ACC112 (cell line): ENCODE results near the gene ZNF511.
A peak's percentile ranks its signal among the peaks of the same experiment; 100 is the strongest.

ENCODE experiments used
- H2AFZ ChIP-seq: fragments of 200-600 bp; sonication (generic); one replicate; pipeline ENCODE4 v1.6.0; 2017; ENCODE audit warnings: antibody characterized with exemption, low read length; ENCODE audit not compliant: unreplicated experiment
- H3K27ac ChIP-seq: fragments of 200-600 bp; sonication (generic); 2 replicates; pipeline ENCODE4 v1.5.1; 2014; ENCODE audit warnings: low read depth, mild to moderate bottlenecking, antibody characterized with exemption, low read length, moderate library complexity
- H3K27me3 ChIP-seq: fragments of 200-600 bp; sonication (generic); 2 replicates; pipeline ENCODE4 v1.6.1; 2014; ENCODE audit warnings: mild to moderate bottlenecking, antibody characterized with exemption, low read length, moderate library complexity, mixed read lengths; ENCODE audit not compliant: insufficient read depth
- H3K36me3 ChIP-seq: fragments of 200-600 bp; sonication (generic); 2 replicates; pipeline ENCODE4 v1.6.1; 2016; ENCODE audit warnings: mild to moderate bottlenecking, antibody characterized with exemption, low read length, moderate library complexity, mixed read lengths; ENCODE audit not compliant: insufficient read depth
- H3K4me1 ChIP-seq: fragments of 200-600 bp; sonication (generic); one replicate; pipeline ENCODE4 v1.6.1; 2016; ENCODE audit warnings: low read length, mixed read lengths; ENCODE audit not compliant: insufficient read depth, unreplicated experiment, control insufficient read depth
- H3K4me3 ChIP-seq: fragments of 200-600 bp; sonication (generic); 2 replicates; pipeline ENCODE4 v1.5.1; 2014; ENCODE audit warnings: mild to moderate bottlenecking, low read depth, low read length
- H3K79me2 ChIP-seq: fragments of 200-600 bp; sonication (generic); one replicate; pipeline ENCODE4 v1.6.0; 2016; ENCODE audit warnings: low read length; ENCODE audit not compliant: control insufficient read depth, unreplicated experiment, insufficient read depth

ZNF511 gene

GRCh38 chr10:133309100-133309719, 496 bp downstream of the ZNF511 start:
- H3K27me3 ChIP-seq, result no peaks in the 10 kb centered on the region
- H3K27ac ChIP-seq, result peak overlapping the region; percentile 89
- H3K79me2 ChIP-seq, result peaks cover 29% of the 10 kb centered on the region
- peaks cover 3% of the 10 kb centered on the region; the same call in 1 of the 2 replicates for H3K36me3 ChIP-seq
- H2AFZ ChIP-seq, result peak overlapping the region; percentile 65
- H3K4me1 ChIP-seq, result peaks cover 6% of the 10 kb centered on the region
- peak overlapping the region; percentile 91 for H3K4me3 ChIP-seq

DNA sequence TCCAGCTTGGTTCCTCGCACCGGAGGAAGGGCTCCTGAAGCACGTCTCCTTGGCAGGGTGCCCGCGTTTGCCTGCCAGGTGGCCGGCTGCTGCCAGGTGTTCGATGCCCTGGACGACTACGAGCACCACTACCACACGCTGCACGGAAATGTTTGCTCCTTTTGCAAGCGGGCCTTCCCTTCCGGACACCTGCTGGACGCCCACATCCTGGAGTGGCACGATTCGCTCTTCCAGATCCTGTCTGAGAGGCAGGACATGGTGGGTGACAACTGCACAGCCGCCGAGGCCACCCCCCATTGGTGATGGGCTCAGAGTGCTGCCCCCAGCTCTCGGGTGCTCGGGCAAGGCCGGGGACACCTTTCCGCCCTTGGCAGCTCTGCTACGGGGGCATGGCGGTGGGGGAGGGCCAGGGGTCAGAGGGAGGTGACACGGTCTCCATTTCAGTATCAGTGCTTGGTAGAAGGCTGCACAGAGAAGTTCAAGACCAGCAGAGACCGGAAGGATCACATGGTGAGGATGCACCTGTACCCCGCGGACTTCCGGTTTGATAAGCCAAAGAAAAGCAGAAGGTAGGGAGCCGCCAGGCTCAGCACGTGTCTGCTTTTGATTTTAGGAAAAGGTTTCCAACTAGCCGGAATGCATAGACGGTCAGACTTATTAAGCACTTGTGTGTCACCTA, 1.1 kb downstream of the ZNF511 start:
- Histone ChIP-seq H3K79me2 (peaks cover 27% of the 10 kb centered on the region), H3K4me3 (no peak overlapping the region), H3K4me1 (peaks cover 6% of the 10 kb centered on the region), H3K27ac (no peak overlapping the region), H2AFZ (no peak overlapping the region), H3K36me3 (peaks cover 3% of the 10 kb centered on the region; the same call in 1 of the 2 replicates), H3K27me3 (no peaks in the 10 kb centered on the region)

GRCh38 chr10:133310399-133310755, 1.7 kb downstream of the ZNF511 start:
- Histone ChIP-seq H3K36me3 (peaks cover 3% of the 10 kb centered on the region; the same call in 1 of the 2 replicates), H3K79me2 (peaks cover 27% of the 10 kb centered on the region), H3K27me3 (no peaks in the 10 kb centered on the region), H2AFZ (no peak overlapping the region), H3K4me3 (no peak overlapping the region), H3K4me1 (peaks cover 6% of the 10 kb centered on the region), H3K27ac (no peak overlapping the region)

GRCh38 chr10:133310789-133311188, 2.1 kb downstream of the ZNF511 start:
- peaks cover 23% of the 10 kb centered on the region for H3K79me2 ChIP-seq
- no peaks in the 10 kb centered on the region for H3K27me3 ChIP-seq
- H3K27ac ChIP-seq, result no peak overlapping the region
- peaks cover 6% of the 10 kb centered on the region for H3K4me1 ChIP-seq
- H2AFZ ChIP-seq, result no peak overlapping the region
- no peak overlapping the region for H3K4me3 ChIP-seq
- H3K36me3 ChIP-seq, result peaks cover 3% of the 10 kb centered on the region; the same call in 1 of the 2 replicates

- H3K27ac ChIP-seq, result no peak overlapping the region
- peaks cover 3% of the 10 kb centered on the region; the same call in 1 of the 2 replicates for H3K36me3 ChIP-seq
- no peak overlapping the region for H3K4me3 ChIP-seq
- no peaks in the 10 kb centered on the region for H3K27me3 ChIP-seq
- no peak overlapping the region for H2AFZ ChIP-seq
- H3K79me2 ChIP-seq, result peaks cover 18% of the 10 kb centered on the region
- H3K4me1 ChIP-seq, result peaks cover 6% of the 10 kb centered on the region
Observed at GRCh38 chr10:133311570-133311969, 2.9 kb downstream of the ZNF511 start.

DNA sequence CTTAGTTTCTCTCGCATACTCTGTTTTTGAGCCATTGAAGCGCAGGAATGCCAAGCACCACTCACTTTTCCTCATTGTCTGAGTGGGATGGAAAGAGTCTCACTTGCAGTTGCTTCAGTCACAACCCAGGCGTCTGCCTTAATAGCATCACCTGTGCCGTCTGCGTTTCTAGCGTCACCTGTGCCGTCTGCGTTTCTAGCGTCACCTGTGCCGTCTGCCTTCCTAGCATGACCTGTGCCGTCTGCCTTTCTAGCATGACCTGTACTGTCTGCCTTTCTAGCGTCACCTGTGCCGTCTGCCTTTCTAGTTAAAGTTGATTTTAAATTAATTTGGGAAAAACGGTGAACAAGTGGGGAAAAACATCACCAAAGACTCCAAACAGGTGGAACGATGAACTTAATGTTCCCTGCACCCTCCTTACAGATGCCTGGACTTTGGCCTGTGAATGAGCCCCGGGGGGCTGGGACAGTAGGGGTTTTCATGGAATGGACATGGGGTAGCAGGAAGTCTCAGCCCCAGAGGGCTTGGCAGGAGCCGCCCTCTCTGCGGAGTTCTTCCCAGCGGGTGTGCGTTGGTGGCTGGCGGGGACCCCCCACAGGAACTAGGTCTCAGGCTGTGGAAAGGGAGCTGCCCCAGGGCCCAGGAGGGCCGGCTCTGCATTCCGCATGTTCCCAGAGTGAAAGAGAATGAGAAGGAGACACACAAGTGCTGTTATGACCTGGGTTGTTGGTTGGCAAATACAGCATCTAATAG, 3.5 kb downstream of the ZNF511 start:
- Histone ChIP-seq H3K4me1 (peaks cover 4% of the 10 kb centered on the region), H3K27me3 (no peaks in the 10 kb centered on the region), H2AFZ (no peak overlapping the region), H3K79me2 (peaks cover 12% of the 10 kb centered on the region), H3K4me3 (no peak overlapping the region), H3K27ac (no peak overlapping the region), H3K36me3 (peaks cover 3% of the 10 kb centered on the region; the same call in 1 of the 2 replicates)

GRCh38 chr10:133312769-133313145, 4.0 kb downstream of the ZNF511 start:
- H3K36me3 ChIP-seq, result peaks cover 3% of the 10 kb centered on the region; the same call in 1 of the 2 replicates
- H3K4me3 ChIP-seq, result no peak overlapping the region
- H3K27ac ChIP-seq, result no peak overlapping the region
- no peak overlapping the region for H2AFZ ChIP-seq
- no peaks in the 10 kb centered on the region for H3K27me3 ChIP-seq
- no peaks in the 10 kb centered on the region for H3K4me1 ChIP-seq
- H3K79me2 ChIP-seq, result peaks cover 7% of the 10 kb centered on the region

DNA sequence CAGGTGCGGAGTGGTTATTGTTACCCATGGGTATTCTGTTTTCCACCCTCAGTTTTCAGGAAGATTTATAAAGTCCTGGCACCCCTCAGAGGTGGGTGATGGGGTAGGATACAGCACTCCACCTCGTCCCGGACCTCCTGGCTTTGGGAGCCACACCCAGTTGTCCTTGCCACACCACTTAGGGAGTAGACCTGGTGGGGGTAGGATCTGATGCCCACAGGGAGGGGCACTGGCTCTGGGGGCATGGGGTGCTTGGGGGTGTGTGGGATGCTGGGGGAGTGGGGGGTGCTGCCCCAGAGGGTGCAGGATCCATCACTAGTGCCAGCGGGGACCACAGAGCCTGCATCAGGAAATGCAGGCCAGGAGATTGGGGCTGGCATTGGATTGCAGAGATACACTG, 4.5 kb downstream of the ZNF511 start:
- Histone ChIP-seq H3K4me1 (no peaks in the 10 kb centered on the region), H3K27me3 (no peaks in the 10 kb centered on the region), H2AFZ (no peak overlapping the region), H3K4me3 (no peak overlapping the region), H3K36me3 (peaks cover 3% of the 10 kb centered on the region; the same call in 1 of the 2 replicates), H3K27ac (no peak overlapping the region), H3K79me2 (peaks cover 2% of the 10 kb centered on the region)

DNA sequence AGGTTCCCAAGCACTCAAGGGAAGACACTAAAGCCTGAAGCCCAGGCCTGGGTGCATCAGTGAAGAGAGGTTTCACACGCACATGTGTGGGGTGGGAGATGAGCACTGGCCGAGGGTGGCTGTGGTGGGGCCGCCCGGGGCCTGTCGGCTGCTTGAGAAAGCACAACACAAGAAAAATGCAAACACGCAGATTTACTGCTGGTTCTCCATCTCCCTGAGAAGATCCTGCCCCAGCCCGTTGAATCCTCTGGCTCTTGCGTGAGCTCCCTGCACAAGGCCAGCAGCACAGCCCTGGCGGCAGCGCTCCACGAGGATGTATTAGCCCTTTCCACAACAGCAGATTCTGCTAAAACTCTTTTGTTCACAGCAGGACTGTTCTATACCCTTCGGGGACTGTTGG, 6.2 kb downstream of the ZNF511 start:
- H3K79me2 ChIP-seq, result no peaks in the 10 kb centered on the region

GRCh38 chr10:133315847-133316246, 7.1 kb downstream of the ZNF511 start:
- H3K27ac ChIP-seq, result no peak overlapping the region
- H3K4me3 ChIP-seq, result no peak overlapping the region
- H3K79me2 ChIP-seq, result no peaks in the 10 kb centered on the region
- no peaks in the 10 kb centered on the region for H3K36me3 ChIP-seq
- no peak overlapping the region for H2AFZ ChIP-seq
- H3K4me1 ChIP-seq, result no peaks in the 10 kb centered on the region
- H3K27me3 ChIP-seq, result no peaks in the 10 kb centered on the region

More for the DNA sequence above, 6.2 kb downstream of the ZNF511 start:
- H3K4me1 ChIP-seq, result no peaks in the 10 kb centered on the region
- no peak overlapping the region for H3K4me3 ChIP-seq
- H3K36me3 ChIP-seq, result peaks cover 3% of the 10 kb centered on the region; the same call in 1 of the 2 replicates
- no peak overlapping the region for H2AFZ ChIP-seq
- no peaks in the 10 kb centered on the region for H3K27me3 ChIP-seq
- no peak overlapping the region for H3K27ac ChIP-seq
